ENCODE results near the gene HDAC4. TPM values are rescaled to one million over a fixed set of nuclear protein-coding genes. Genes with fewer than 3 reads are reported as not detected.

HDAC4 gene
- total and polyA plus RNA-seq, 2 donors (not counting 1 experiment from before 2014, with no cell fraction given), result 13.5 to 46.0 TPM

- Mint-ChIP-seq H3K4me1 (peaks cover 37% of the 10 kb centered on the region), H3K27ac (no peak overlapping the region), H3K27me3 (no peaks in the 10 kb centered on the region), H3K4me3 (no peak overlapping the region), H3K9me3 (ENCODE audit: insufficient read depth) (peaks cover 2% of the 10 kb centered on the region)
- DNase-seq, result no peak
- Histone ChIP-seq H3K4me1 (ENCODE audit: control insufficient read depth in 2 of 2, insufficient read depth in 2 of 2, low read length in 2 of 2) (peaks cover 13 to 24% of the 10 kb centered on the region in 2 donors), H3K9ac (ENCODE audit: low read length) (no peak overlapping the region), H3K4me2 (replicated peaks; ENCODE audit: low read depth, low read length, poor library complexity, severe bottlenecking) (no peak overlapping the region), H3K36me3 (replicated peaks in 1 of 2; ENCODE audit: control extremely low read depth in 1 of 2, control insufficient read depth in 1 of 2, extremely low read depth in 1 of 2, insufficient read depth in 2 of 2, low read length in 1 of 2) (no peaks in the 10 kb centered on the region), H3K9me3 (ENCODE audit: control extremely low read depth in 1 of 3, control insufficient read depth in 2 of 3, insufficient read depth in 1 of 3, low read length in 2 of 3) (peaks cover 0 to 16% (median 8%) of the 10 kb centered on the region in 3 donors), H3K27me3 (replicated peaks in 1 of 4; ENCODE audit: control extremely low read depth in 1 of 4, control insufficient read depth in 3 of 4, insufficient read depth in 4 of 4, low read length in 3 of 4) (no peaks in the 10 kb centered on the region), H3K4me3 (ENCODE audit: control extremely low read depth in 1 of 5, extremely low read depth in 1 of 5, insufficient read depth in 1 of 5, low read depth in 2 of 5, low read length in 4 of 5) (no peak overlapping the region), H4K20me1 (ENCODE audit: control insufficient read depth, insufficient read depth, low read length, poor library complexity, severe bottlenecking) (no peaks in the 10 kb centered on the region), H3K27ac (ENCODE audit: low read length in 2 of 2) (no peak overlapping the region), H2AFZ (ENCODE audit: insufficient read depth, low read depth, low read length, poor library complexity, severe bottlenecking) (no peak overlapping the region), H3K79me2 (ENCODE audit: control insufficient read depth, insufficient read depth, low read length) (peaks cover 48% of the 10 kb centered on the region)
- WGBS (ENCODE audit: insufficient coverage), result 97% methylated on average over 14 of the region's 18 CpGs
- CTCF ChIA-PET, result interaction anchor here (1.6 kb wide), 1 partner anchor 51 kb away, joined by 3 read pairs; no protein-coding TSS in a partner anchor
- POLR2A ChIA-PET, result no interaction called here
- intact Hi-C loops (cut with micrococcal nuclease), result no loop called here
- no peak for ATAC-seq (ENCODE audit: low read depth)
- TF ChIP-seq CTCF (IDR thresholded peaks at IDR 0.05), result no peak
- no peak for TF ChIP-seq EZH2 (IDR thresholded peaks at IDR 0.05; ENCODE audit: borderline replicate concordance, insufficient read depth, low read depth, low read length, poor library complexity, severe bottlenecking)
Measured at GRCh38 chr2:239318151-239318611, 82.6 kb downstream of the HDAC4 start.

GRCh38 chr2:239316562-239317465 is 84.0 kb downstream of the HDAC4 start:
- Histone ChIP-seq H3K27me3 (replicated peaks in 1 of 4; ENCODE audit: control extremely low read depth in 1 of 4, control insufficient read depth in 3 of 4, insufficient read depth in 4 of 4, low read length in 3 of 4) (no peaks in the 10 kb centered on the region), H3K36me3 (replicated peaks in 1 of 2; ENCODE audit: control extremely low read depth in 1 of 2, control insufficient read depth in 1 of 2, extremely low read depth in 1 of 2, insufficient read depth in 2 of 2, low read length in 1 of 2) (peaks cover 0 to 3% of the 10 kb centered on the region in 2 experiments), H3K4me1 (ENCODE audit: control insufficient read depth in 2 of 2, insufficient read depth in 2 of 2, low read length in 2 of 2) (peaks cover 4 to 13% of the 10 kb centered on the region in 2 donors), H3K27ac (ENCODE audit: low read length in 2 of 2) (no peak overlapping the region), H3K9me3 (ENCODE audit: control extremely low read depth in 1 of 3, control insufficient read depth in 2 of 3, insufficient read depth in 1 of 3, low read length in 2 of 3) (peaks cover 0 to 12% (median 5%) of the 10 kb centered on the region in 3 donors), H3K4me2 (replicated peaks; ENCODE audit: low read depth, low read length, poor library complexity, severe bottlenecking) (no peak overlapping the region), H3K9ac (ENCODE audit: low read length) (no peak overlapping the region), H3K79me2 (ENCODE audit: control insufficient read depth, insufficient read depth, low read length) (peaks cover 61% of the 10 kb centered on the region), H2AFZ (ENCODE audit: insufficient read depth, low read depth, low read length, poor library complexity, severe bottlenecking) (no peak overlapping the region), H4K20me1 (ENCODE audit: control insufficient read depth, insufficient read depth, low read length, poor library complexity, severe bottlenecking) (peaks cover 5% of the 10 kb centered on the region), H3K4me3 (ENCODE audit: control extremely low read depth in 1 of 5, extremely low read depth in 1 of 5, insufficient read depth in 1 of 5, low read depth in 2 of 5, low read length in 4 of 5) (no peak overlapping the region)
- TF ChIP-seq CTCF (IDR thresholded peaks at IDR 0.05) (no peak), EZH2 (IDR thresholded peaks at IDR 0.05; ENCODE audit: borderline replicate concordance, insufficient read depth, low read depth, low read length, poor library complexity, severe bottlenecking) (no peak)
- WGBS (ENCODE audit: insufficient coverage), result 87% methylated on average over 10 of the region's 20 CpGs
- Mint-ChIP-seq H3K4me1 (peaks cover 23% of the 10 kb centered on the region), H3K4me3 (no peak overlapping the region), H3K9me3 (ENCODE audit: insufficient read depth) (peaks cover 2% of the 10 kb centered on the region), H3K27me3 (no peaks in the 10 kb centered on the region), H3K27ac (no peak overlapping the region)
- intact Hi-C loops (cut with micrococcal nuclease), result no loop called here
- CTCF ChIA-PET, result no interaction called here
- POLR2A ChIA-PET, result no interaction called here
- ATAC-seq (ENCODE audit: low read depth), result no peak
- DNase-seq, result no peak
